IPS DF 6.9 (cell line): ENCODE data around the gene CABLES1.
"Not testable (repeated sequence)": the region's sequence is repeated elsewhere in the genome, so short reads cannot be mapped to it uniquely, and the experiment has no call there.

ENCODE experiments used
- DNase-seq: peaks from one replicate; pipeline ENCODE4 v3.0.0-alpha.2; 2013; ENCODE audit warnings: low read depth, low spot score
- H3K27ac ChIP-seq: one replicate; pipeline ENCODE4 v1.5.1; 2013; ENCODE audit warnings: low read length, control low read depth
- H3K27me3 ChIP-seq: 2 replicates; pipeline ENCODE4 v1.6.1; 2013; ENCODE audit warnings: mild to moderate bottlenecking, low read length; ENCODE audit not compliant: control insufficient read depth, insufficient read depth
- H3K36me3 ChIP-seq: 2 replicates; pipeline ENCODE4 v1.6.1; 2013; ENCODE audit warnings: low read length; ENCODE audit not compliant: control insufficient read depth, insufficient read depth
- H3K4me1 ChIP-seq: 2 replicates; pipeline ENCODE4 v1.6.1; 2013; ENCODE audit warnings: low read length; ENCODE audit not compliant: control insufficient read depth, insufficient read depth
- H3K4me3 ChIP-seq: 2 replicates; pipeline ENCODE4 v1.5.1; 2013; ENCODE audit warnings: mild to moderate bottlenecking, low read length
- H3K9me3 ChIP-seq: 2 replicates; pipeline ENCODE4 v1.6.1; 2013; ENCODE audit warnings: low read length, inconsistent platforms; ENCODE audit not compliant: control insufficient read depth, insufficient read depth
- WGBS: extraction: QIAGEN DNeasy Blood & Tissue Kit; methylation state at CpG from one replicate; pipeline ENCODE4 v1.1.7; 2013; ENCODE audit warnings: mixed read lengths, missing lambda C conversion rate; ENCODE audit not compliant: insufficient read length, insufficient coverage; 5-methylcytosine and 5-hydroxymethylcytosine counted together

CABLES1 gene

GRCh38 chr18:23279931-23280330, 144.6 kb downstream of the CABLES1 start:
- Histone ChIP-seq H3K36me3 (no peaks in the 10 kb centered on the region), H3K27me3 (no peaks in the 10 kb centered on the region), H3K27ac (no peak overlapping the region), H3K4me3 (no peak overlapping the region), H3K9me3 (no peaks in the 10 kb centered on the region), H3K4me1 (peaks cover 8% of the 10 kb centered on the region)
- DNase-seq = no peak
- WGBS = no CpG with 5 or more reads among the region's 12 CpGs

GRCh38 chr18:23280844-23281243, 145.6 kb downstream of the CABLES1 start:
- Histone ChIP-seq H3K4me3 (no peak overlapping the region), H3K27ac (no peak overlapping the region), H3K4me1 (peaks cover 10% of the 10 kb centered on the region), H3K36me3 (no peaks in the 10 kb centered on the region), H3K27me3 (no peaks in the 10 kb centered on the region), H3K9me3 (no peaks in the 10 kb centered on the region)
- WGBS = no CpG with 5 or more reads among the region's 5 CpGs
- DNase-seq = no peak

- no peak for DNase-seq
- Histone ChIP-seq H3K4me3 (no peak overlapping the region), H3K4me1 (peaks cover 10% of the 10 kb centered on the region), H3K9me3 (no peaks in the 10 kb centered on the region), H3K36me3 (no peaks in the 10 kb centered on the region), H3K27ac (no peak overlapping the region), H3K27me3 (no peaks in the 10 kb centered on the region)
- WGBS = no CpG with 5 or more reads among the region's 14 CpGs
Observed at GRCh38 chr18:23281626-23282436, 146.5 kb downstream of the CABLES1 start.

GRCh38 chr18:23282437-23282781, 147.1 kb downstream of the CABLES1 start:
- H3K36me3 ChIP-seq = no peaks in the 10 kb centered on the region
- no peaks in the 10 kb centered on the region for H3K9me3 ChIP-seq
- no CpG with 5 or more reads among the region's 6 CpGs for WGBS
- H3K4me1 ChIP-seq = peaks cover 10% of the 10 kb centered on the region
- H3K27ac ChIP-seq = no peak overlapping the region
- H3K4me3 ChIP-seq = no peak overlapping the region
- DNase-seq = no peak
- H3K27me3 ChIP-seq = no peaks in the 10 kb centered on the region

- WGBS = no CpG with 5 or more reads among the region's 2 CpGs
- H3K27me3 ChIP-seq = no peaks in the 10 kb centered on the region
- H3K36me3 ChIP-seq = no peaks in the 10 kb centered on the region
- no peak overlapping the region for H3K4me3 ChIP-seq
- H3K27ac ChIP-seq = no peak overlapping the region
- H3K4me1 ChIP-seq = peaks cover 10% of the 10 kb centered on the region
- peak; percentile 78 for DNase-seq
- no peaks in the 10 kb centered on the region for H3K9me3 ChIP-seq
Observed at GRCh38 chr18:23283916-23284430, 148.7 kb downstream of the CABLES1 start.

- no peaks in the 10 kb centered on the region for H3K9me3 ChIP-seq
- peaks cover 10% of the 10 kb centered on the region for H3K4me1 ChIP-seq
- no CpG with 5 or more reads among the region's 2 CpGs for WGBS
- peak overlapping the region; percentile 86 for H3K27ac ChIP-seq
- no peaks in the 10 kb centered on the region for H3K27me3 ChIP-seq
- no peaks in the 10 kb centered on the region for H3K36me3 ChIP-seq
- no peak for DNase-seq
- no peak overlapping the region for H3K4me3 ChIP-seq
Observed at GRCh38 chr18:23284629-23285028, 149.3 kb downstream of the CABLES1 start.

- no CpG with 5 or more reads among the region's 12 CpGs for WGBS
- H3K4me3 ChIP-seq, H3K27ac ChIP-seq, H3K36me3 ChIP-seq, H3K9me3 ChIP-seq, H3K4me1 ChIP-seq, DNase-seq, H3K27me3 ChIP-seq: not testable (repeated sequence)
Observed at GRCh38 chr18:23285581-23285980, 150.3 kb downstream of the CABLES1 start.

- Histone ChIP-seq H3K36me3 (no peaks in the 10 kb centered on the region), H3K27me3 (no peaks in the 10 kb centered on the region), H3K4me1 (no peaks in the 10 kb centered on the region), H3K4me3 (no peak overlapping the region), H3K27ac (no peak overlapping the region), H3K9me3 (no peaks in the 10 kb centered on the region)
- WGBS = no CpG with 5 or more reads among the region's 4 CpGs
- no peak for DNase-seq
Observed at GRCh38 chr18:23291456-23292205, 156.3 kb downstream of the CABLES1 start.

GRCh38 chr18:23300231-23300805, 165.0 kb downstream of the CABLES1 start:
- no peaks in the 10 kb centered on the region for H3K9me3 ChIP-seq
- WGBS = no CpG with 5 or more reads among the region's 6 CpGs
- H3K27me3 ChIP-seq = no peaks in the 10 kb centered on the region
- DNase-seq = no peak
- H3K36me3 ChIP-seq = no peaks in the 10 kb centered on the region
- no peak overlapping the region for H3K4me3 ChIP-seq
- no peak overlapping the region for H3K27ac ChIP-seq
- 0 out of 2 replicates have a peak, but pooled peaks cover 3% of the 10 kb centered on the region for H3K4me1 ChIP-seq

GRCh38 chr18:23301972-23302371, 166.7 kb downstream of the CABLES1 start:
- no CpG with 5 or more reads among the region's 5 CpGs for WGBS
- Histone ChIP-seq H3K4me1 (0 out of 2 replicates have a peak, but pooled peaks cover 3% of the 10 kb centered on the region), H3K9me3 (no peaks in the 10 kb centered on the region), H3K27ac (no peak overlapping the region), H3K27me3 (no peaks in the 10 kb centered on the region), H3K36me3 (no peaks in the 10 kb centered on the region), H3K4me3 (no peak overlapping the region)
- DNase-seq = no peak
